Keratinocyte (primary cell): ENCODE data around the gene MPP4. TPM values are rescaled to one million over a fixed set of nuclear protein-coding genes. Genes with fewer than 3 reads are reported as not detected.

Experiments
- DNase-seq: peaks from one replicate; pipeline ENCODE4 v3.0.0-alpha.2; 2011; ENCODE audit warnings: low read depth, missing footprints, low spot score
- FAIRE-seq: peaks from 2 replicates; lab custom pipeline; 2011; peaks lifted over from hg19 to GRCh38; lab: Jason Lieb, UNC
- H2AFZ ChIP-seq: 2 replicates; pipeline ENCODE4 v1.6.0; 2012; ENCODE audit warnings: low read length, control low read depth, inconsistent platforms; ENCODE audit not compliant: control insufficient read depth
- H3K27ac ChIP-seq: 2 replicates; pipeline ENCODE4 v1.5.1; 2011; ENCODE audit warnings: low read length; ENCODE audit not compliant: control insufficient read depth, insufficient read depth
- H3K27me3 ChIP-seq: 3 replicates; pipeline ENCODE4 v1.6.0; 2011; ENCODE audit warnings: low read length; ENCODE audit not compliant: control insufficient read depth, insufficient read depth; ENCODE audit errors: extremely low read depth
- H3K36me3 ChIP-seq, 2 experiments: 2 replicates in 1 of 2; 3 replicates in 1 of 2; pipeline ENCODE4 v1.5.1; 2011; ENCODE audit warnings: low read length in 2 of 2, mild to moderate bottlenecking in 1 of 2; ENCODE audit not compliant: control insufficient read depth in 2 of 2, insufficient read depth in 2 of 2; ENCODE audit errors: extremely low read depth in 1 of 2
- H3K4me1 ChIP-seq: 3 replicates; pipeline ENCODE4 v1.5.1; 2011; ENCODE audit warnings: low read length; ENCODE audit not compliant: control insufficient read depth, insufficient read depth; ENCODE audit errors: extremely low read depth
- H3K4me2 ChIP-seq: 3 replicates; pipeline ENCODE4 v1.6.0; 2011; ENCODE audit warnings: low read depth, low read length; ENCODE audit not compliant: control insufficient read depth, insufficient read depth; ENCODE audit errors: extremely low read depth
- H3K4me3 ChIP-seq, 3 experiments: fragments of 200-600 bp in 1 of 3; sonication (generic) in 1 of 3; 2 replicates in 2 of 3; 3 replicates in 1 of 3; pipeline ENCODE4 v1.5.1; 2011 to 2016; ENCODE audit warnings: low read length in 3 of 3, mild to moderate bottlenecking in 3 of 3, control low read depth in 2 of 3, inconsistent platforms in 1 of 3, low read depth in 1 of 3, mixed read lengths in 1 of 3, mixed run types in 1 of 3, moderate library complexity in 1 of 3; ENCODE audit not compliant: control insufficient read depth in 2 of 3, insufficient read depth in 2 of 3; ENCODE audit errors: extremely low read depth in 1 of 3
- H3K79me2 ChIP-seq: 2 replicates; pipeline ENCODE4 v1.6.0; 2012; ENCODE audit warnings: low read length; ENCODE audit not compliant: control insufficient read depth, insufficient read depth
- H3K9ac ChIP-seq: 3 replicates; pipeline ENCODE4 v1.6.0; 2011; ENCODE audit warnings: low read length; ENCODE audit not compliant: control insufficient read depth, insufficient read depth; ENCODE audit errors: extremely low read depth
- H3K9me1 ChIP-seq: 3 replicates; pipeline ENCODE4 v1.6.0; 2011; ENCODE audit warnings: low read length; ENCODE audit not compliant: control insufficient read depth, insufficient read depth; ENCODE audit errors: extremely low read depth
- H3K9me3 ChIP-seq: 2 replicates; pipeline ENCODE4 v1.5.1; 2012; ENCODE audit warnings: low read depth, low read length; ENCODE audit not compliant: control insufficient read depth
- H4K20me1 ChIP-seq: 3 replicates; pipeline ENCODE4 v1.6.0; 2011; ENCODE audit warnings: low read length; ENCODE audit not compliant: control insufficient read depth, insufficient read depth; ENCODE audit errors: extremely low read depth
- CTCF ChIP-seq, 3 experiments: IDR thresholded peaks in 1 of 3; conservative IDR thresholded peaks in 1 of 3; optimal IDR thresholded peaks in 1 of 3; 2 replicates in 2 of 3; 3 replicates in 1 of 3; pipeline versions ENCODE3 to v1.5.1; 2011; ENCODE audit warnings: low read length in 3 of 3, mild to moderate bottlenecking in 3 of 3, moderate library complexity in 2 of 3, control low read depth in 1 of 3, inconsistent platforms in 1 of 3; ENCODE audit not compliant: insufficient read depth in 2 of 3; ENCODE audit errors: extremely low read depth in 1 of 3
- EZH2 ChIP-seq: IDR thresholded peaks from one replicate; pipeline ENCODE4 v1.6.1; 2012; ENCODE audit warnings: inconsistent platforms, mild to moderate bottlenecking, low read length, moderate library complexity
- dilution Hi-C: fragments of 300-500 bp; cut with MboI; formaldehyde crosslinking; loops from one replicate; pipeline ENCODE4 v1.7.0; 2020; ENCODE audit warnings: low sequenced_read_pairs; ENCODE audit not compliant: extremely low pct_ligation_motif_present
- polyA plus RNA-seq, 5 experiments: library from polyadenylated mRNA; depleted of rRNA in 3 of 5; stranded (reverse) in 3 of 5; stranded (forward) in 1 of 5; unstranded in 1 of 5; fragments of >200 nt; gene quantifications; 1 replicate in 1 of 5; 2 replicates in 3 of 5; 3 replicates in 1 of 5; pipeline versions ENCODE4 v1.2.1 to v1.2.3, GENCODE V29; 2011 to 2012; ENCODE audit warnings: missing spikeins in 2 of 5, low read depth in 1 of 5, low replicate concordance in 1 of 5

Gene MPP4
- polyA plus RNA-seq, 1 donor (not counting 4 experiments of a cell fraction or from before 2014, with no cell fraction given) = 0.42 TPM

GRCh38 chr2:201656102-201656501 lies 42.3 kb downstream of the MPP4 start:
- no peaks in the 10 kb centered on the region for H4K20me1 ChIP-seq
- H3K79me2 ChIP-seq = no peaks in the 10 kb centered on the region
- H3K9me3 ChIP-seq = no peaks in the 10 kb centered on the region
- H3K36me3 ChIP-seq = no peaks in the 10 kb centered on the region
- dilution Hi-C loops = no loop called here
- H3K4me2 ChIP-seq = no peak overlapping the region
- no peak overlapping the region for H3K9ac ChIP-seq
- H3K4me1 ChIP-seq = peaks cover 9% of the 10 kb centered on the region
- H3K4me3 ChIP-seq = no peak overlapping the region
- TF ChIP-seq CTCF (optimal IDR thresholded peaks at IDR 0.05 in 1 of 3, IDR thresholded peaks at IDR 0.05 in 1 of 3, conservative IDR thresholded peaks at IDR 0.05 in 1 of 3; ENCODE audit: extremely low read depth in 1 of 3, insufficient read depth in 2 of 3, low read length in 3 of 3) = no peak
- no peak for TF ChIP-seq EZH2
- DNase-seq = no peak
- no peaks in the 10 kb centered on the region for H3K27me3 ChIP-seq
- FAIRE-seq = no peak
- H3K9me1 ChIP-seq = no peaks in the 10 kb centered on the region
- no peak overlapping the region for H2AFZ ChIP-seq
- no peak overlapping the region for H3K27ac ChIP-seq

GRCh38 chr2:201654616-201655384 lies 43.6 kb downstream of the MPP4 start:
- no peak for TF ChIP-seq CTCF (optimal IDR thresholded peaks at IDR 0.05 in 1 of 3, IDR thresholded peaks at IDR 0.05 in 1 of 3, conservative IDR thresholded peaks at IDR 0.05 in 1 of 3; ENCODE audit: extremely low read depth in 1 of 3, insufficient read depth in 2 of 3, low read length in 3 of 3)
- no peak for TF ChIP-seq EZH2
- FAIRE-seq = no peak
- no peaks in the 10 kb centered on the region for H4K20me1 ChIP-seq
- H2AFZ ChIP-seq = no peak overlapping the region
- H3K4me1 ChIP-seq = peaks cover 9% of the 10 kb centered on the region
- no peaks in the 10 kb centered on the region for H3K27me3 ChIP-seq
- H3K9me3 ChIP-seq = no peaks in the 10 kb centered on the region
- no peaks in the 10 kb centered on the region for H3K36me3 ChIP-seq
- no peaks in the 10 kb centered on the region for H3K79me2 ChIP-seq
- no peak overlapping the region for H3K27ac ChIP-seq
- dilution Hi-C loops = no loop called here
- no peaks in the 10 kb centered on the region for H3K9me1 ChIP-seq
- DNase-seq = no peak
- H3K4me2 ChIP-seq = no peak overlapping the region
- H3K9ac ChIP-seq = no peak overlapping the region
- no peak overlapping the region for H3K4me3 ChIP-seq
